ENCODE results near the gene FARP1.

DNA sequence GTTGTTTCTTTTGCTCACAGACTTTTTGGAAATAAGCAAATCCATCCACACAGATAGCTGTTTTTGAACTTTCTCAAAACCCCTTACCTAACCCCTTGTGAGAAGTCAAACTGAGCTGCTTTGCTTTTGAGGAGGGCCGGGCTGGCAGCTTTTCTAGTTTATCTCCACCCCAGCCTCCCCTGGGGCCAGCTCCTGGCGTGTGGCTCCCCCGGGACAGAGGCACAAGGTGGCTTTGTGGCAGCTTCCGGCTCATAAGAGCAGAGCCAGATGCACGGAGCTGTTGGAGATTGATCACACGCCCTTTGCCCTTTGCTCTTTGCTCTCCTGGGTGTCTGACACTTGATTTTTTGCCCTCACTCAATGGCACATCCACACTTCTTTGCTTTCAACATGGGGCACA is 59.1 kb downstream of the FARP1 start:
- TF ChIP-seq POLR2AphosphoS5 (IDR thresholded peaks at IDR 0.05; ENCODE audit: borderline replicate concordance, low read depth, low read length), result no peak
- TF ChIP-seq EZH2 (IDR thresholded peaks at IDR 0.05), result no peak

All from SK-N-MC (cell line).